GM23248 (cell line): ENCODE results near the gene ACOT7.

Experiments
- EZH2 ChIP-seq: fragments of 200-600 bp; sonication (generic); IDR thresholded peaks from 2 replicates; pipeline ENCODE4 v1.6.1; 2018; ENCODE audit warnings: antibody characterized with exemption, mild to moderate bottlenecking; ENCODE audit not compliant: insufficient read depth, poor library complexity, severe bottlenecking
- EZH2phosphoT487 ChIP-seq: fragments of 200-600 bp; sonication (generic); IDR thresholded peaks from 2 replicates; pipeline ENCODE4 v1.6.1; 2018; ENCODE audit warnings: antibody characterized with exemption, moderate library complexity, mild to moderate bottlenecking, low read depth; ENCODE audit not compliant: insufficient read depth

DNA sequence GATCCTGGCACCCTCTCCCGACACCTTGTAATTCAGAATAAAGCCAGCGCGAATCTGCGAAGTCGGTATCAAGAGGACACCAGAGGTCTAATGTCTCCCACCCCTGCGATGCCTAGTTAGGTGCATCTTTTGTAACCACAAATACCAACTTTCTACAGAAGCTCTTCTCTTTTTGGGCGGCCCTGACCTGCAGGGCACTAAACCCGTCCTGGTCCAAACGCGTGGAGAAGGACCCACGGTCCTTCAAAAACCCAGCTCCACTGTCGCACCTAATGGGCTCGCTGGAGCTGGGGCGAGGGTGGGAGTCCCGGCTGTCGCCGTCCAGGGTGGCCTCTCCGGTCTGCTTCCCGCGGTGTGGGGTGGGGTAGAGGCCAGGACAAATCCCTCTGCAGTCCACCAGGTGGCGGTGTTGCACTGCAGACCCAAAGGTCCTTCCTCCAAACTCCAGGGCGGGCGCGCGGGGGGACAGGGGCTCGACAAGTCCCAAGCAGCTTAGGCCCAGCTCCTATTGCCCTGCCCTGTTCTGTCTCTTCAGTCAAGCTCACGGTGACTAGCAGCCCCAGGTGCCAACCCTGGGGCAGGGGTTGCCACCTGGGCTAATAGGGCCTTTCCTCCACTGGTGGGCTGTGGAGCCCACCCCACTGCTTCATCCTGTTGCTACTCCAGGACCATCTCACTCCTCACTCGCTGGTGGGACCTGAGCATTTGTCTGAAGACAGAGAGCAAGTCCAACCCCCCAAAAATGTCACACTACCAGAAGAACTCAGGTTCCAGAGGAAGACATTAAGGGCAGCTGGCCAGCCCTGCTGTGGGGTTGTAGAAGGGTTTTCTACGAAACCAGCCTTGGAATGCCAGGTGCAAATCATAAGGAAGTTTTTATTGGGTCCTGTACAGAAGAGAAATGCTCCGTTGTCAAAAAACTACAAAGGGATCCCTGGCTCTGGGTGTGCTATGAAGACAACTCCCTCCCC, 146.8 kb downstream of the ACOT7 start:
- no peak for TF ChIP-seq EZH2
- no peak for TF ChIP-seq EZH2phosphoT487
